SK-N-SH treated with all-trans-retinoic acid at 6 μM for 48 hours (cell line): Measurements from ENCODE around the gene RRBP1.

Experiments
- ATAC-seq: fragments of 200-7000 bp; cut with Tn5 transposase; 3 replicates; pipeline ENCODE4 v1.9.1; 2020; ENCODE audit warnings: mild to moderate bottlenecking, moderate library complexity
- ARNTL ChIP-seq: fragments of 450-650 bp; formaldehyde crosslinking; IDR thresholded peaks from 2 replicates; pipeline ENCODE4 v1.5.0; 2020; ENCODE audit warnings: low read depth, mild to moderate bottlenecking, moderate library complexity, borderline replicate concordance
- CREB5 ChIP-seq: fragments of 250-450 bp; sonication (Bioruptor Pico); IDR thresholded peaks from 2 replicates; pipeline ENCODE4 v1.5.1; 2020; ENCODE audit warnings: low read depth, mild to moderate bottlenecking, moderate library complexity
- CSDC2 ChIP-seq: fragments of 250-450 bp; sonication (Bioruptor Pico); IDR thresholded peaks from 2 replicates; pipeline ENCODE4 v1.5.0; 2020; ENCODE audit warnings: mild to moderate bottlenecking, moderate library complexity
- ISL1 ChIP-seq: fragments of 250-450 bp; sonication (Bioruptor Pico); IDR thresholded peaks from 2 replicates; pipeline ENCODE4 v2.1.2; 2022; ENCODE audit warnings: mild to moderate bottlenecking, moderate library complexity
- OSR1 ChIP-seq: fragments of 250-450 bp; sonication (Bioruptor Pico); IDR thresholded peaks from 2 replicates; pipeline ENCODE4 v1.8.0; 2022; ENCODE audit warnings: moderate library complexity, mild to moderate bottlenecking, inconsistent platforms
- PATZ1 ChIP-seq: fragments of 250-450 bp; sonication (Bioruptor Pico); IDR thresholded peaks from 2 replicates; pipeline ENCODE4 v1.8.0; 2020; ENCODE audit warnings: mild to moderate bottlenecking, moderate library complexity, borderline replicate concordance
- PPARA ChIP-seq: fragments of 250-450 bp; sonication (Bioruptor Pico); IDR thresholded peaks from 2 replicates; pipeline ENCODE4 v1.5.0; 2020; ENCODE audit warnings: mild to moderate bottlenecking, borderline replicate concordance
- RARB ChIP-seq: fragments of 250-450 bp; sonication (Bioruptor Pico); IDR thresholded peaks from 2 replicates; pipeline ENCODE4 v1.8.0; 2021; ENCODE audit warnings: mild to moderate bottlenecking, moderate library complexity
- TCF4 ChIP-seq: fragments of 250-450 bp; sonication (Bioruptor Pico); IDR thresholded peaks from 2 replicates; pipeline ENCODE4 v1.8.0; 2021; ENCODE audit warnings: mild to moderate bottlenecking, moderate library complexity, borderline replicate concordance
- TOX ChIP-seq: fragments of 250-450 bp; sonication (Bioruptor Pico); IDR thresholded peaks from 2 replicates; pipeline ENCODE4 v1.8.0; 2021; ENCODE audit warnings: mild to moderate bottlenecking, moderate library complexity, borderline replicate concordance
- ZC3H10 ChIP-seq: fragments of 250-450 bp; sonication (Bioruptor Pico); IDR thresholded peaks from 2 replicates; pipeline ENCODE4 v1.5.1; 2021; ENCODE audit warnings: mild to moderate bottlenecking, moderate library complexity
- ZFP3 ChIP-seq: fragments of 250-450 bp; sonication (Bioruptor Pico); IDR thresholded peaks from 2 replicates; pipeline ENCODE4 v1.5.0; 2020; ENCODE audit warnings: mild to moderate bottlenecking, moderate library complexity
- ZFP30 ChIP-seq: fragments of 450-650 bp; formaldehyde crosslinking; IDR thresholded peaks from 2 replicates; pipeline ENCODE4 v1.5.0; 2022; ENCODE audit warnings: mild to moderate bottlenecking, moderate library complexity
- ZNF565 ChIP-seq: fragments of 450-650 bp; formaldehyde crosslinking; conservative IDR thresholded peaks from 2 replicates; pipeline ENCODE4 v1.5.0; 2020; ENCODE audit warnings: low read depth, mild to moderate bottlenecking, moderate library complexity
- ZNF70 ChIP-seq: fragments of 450-650 bp; formaldehyde crosslinking; IDR thresholded peaks from 2 replicates; pipeline ENCODE4 v1.5.0; 2020; ENCODE audit warnings: mild to moderate bottlenecking, moderate library complexity
- ZNF8 ChIP-seq: fragments of 450-650 bp; formaldehyde crosslinking; IDR thresholded peaks from 2 replicates; pipeline ENCODE4 v1.5.0; 2020; ENCODE audit warnings: mild to moderate bottlenecking, moderate library complexity
- TF ChIP-seq, protein P1 (sequence below): fragments of 250-450 bp; sonication (Bioruptor Pico); IDR thresholded peaks from 2 replicates; pipeline ENCODE4 v1.5.0; 2020; ENCODE audit warnings: mild to moderate bottlenecking, moderate library complexity
- TF ChIP-seq, protein P2 (sequence below): fragments of 250-450 bp; sonication (Bioruptor Pico); IDR thresholded peaks from 2 replicates; pipeline ENCODE4 v1.5.1; 2021; ENCODE audit warnings: mild to moderate bottlenecking, moderate library complexity

Gene RRBP1

DNA sequence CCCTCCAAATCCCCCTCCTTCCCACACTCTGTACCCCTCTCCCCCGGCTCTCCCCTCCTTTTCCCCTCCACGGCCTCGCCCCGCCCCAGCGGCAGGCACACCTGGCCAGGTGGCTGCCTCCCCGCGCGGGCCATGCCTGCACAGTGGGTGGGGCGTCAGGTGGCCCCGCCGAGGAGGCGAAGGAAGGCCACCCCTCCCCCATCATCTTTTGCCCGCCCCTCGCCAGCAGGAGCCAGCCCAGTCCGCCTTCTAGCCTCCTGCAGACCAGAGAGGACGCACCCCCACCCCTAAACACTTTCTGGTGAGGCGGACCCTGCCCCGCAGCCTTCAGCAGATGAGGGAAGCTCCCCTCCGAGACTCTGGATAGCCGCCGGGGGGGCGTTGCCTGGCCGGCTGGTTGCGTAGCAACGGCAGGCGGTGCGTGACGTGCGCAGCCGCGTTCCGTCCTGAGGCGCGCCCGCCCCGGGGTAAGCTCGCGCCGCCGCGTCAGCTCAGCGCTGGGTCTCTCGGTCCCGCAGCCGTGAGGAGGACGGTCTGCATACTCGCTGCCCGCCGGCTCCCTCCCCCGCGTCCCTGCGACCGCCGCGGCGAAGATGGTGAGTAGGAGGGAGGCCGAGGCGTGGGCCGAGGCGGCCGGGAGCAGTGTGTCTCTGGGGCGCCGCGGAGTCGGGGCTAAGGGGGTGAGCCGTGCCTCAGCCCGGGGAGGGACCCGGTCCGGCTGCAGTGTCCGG is 112.3 kb downstream of the RRBP1 start, which contains the start of gene DSTN:
DSTN (plus strand) TSS at position 460 of the 731 bp plus-strand sequence; CDS start at position 594, 134 bp downstream.
- peak; percentile 83 for ATAC-seq
- TF ChIP-seq, protein P1, sequence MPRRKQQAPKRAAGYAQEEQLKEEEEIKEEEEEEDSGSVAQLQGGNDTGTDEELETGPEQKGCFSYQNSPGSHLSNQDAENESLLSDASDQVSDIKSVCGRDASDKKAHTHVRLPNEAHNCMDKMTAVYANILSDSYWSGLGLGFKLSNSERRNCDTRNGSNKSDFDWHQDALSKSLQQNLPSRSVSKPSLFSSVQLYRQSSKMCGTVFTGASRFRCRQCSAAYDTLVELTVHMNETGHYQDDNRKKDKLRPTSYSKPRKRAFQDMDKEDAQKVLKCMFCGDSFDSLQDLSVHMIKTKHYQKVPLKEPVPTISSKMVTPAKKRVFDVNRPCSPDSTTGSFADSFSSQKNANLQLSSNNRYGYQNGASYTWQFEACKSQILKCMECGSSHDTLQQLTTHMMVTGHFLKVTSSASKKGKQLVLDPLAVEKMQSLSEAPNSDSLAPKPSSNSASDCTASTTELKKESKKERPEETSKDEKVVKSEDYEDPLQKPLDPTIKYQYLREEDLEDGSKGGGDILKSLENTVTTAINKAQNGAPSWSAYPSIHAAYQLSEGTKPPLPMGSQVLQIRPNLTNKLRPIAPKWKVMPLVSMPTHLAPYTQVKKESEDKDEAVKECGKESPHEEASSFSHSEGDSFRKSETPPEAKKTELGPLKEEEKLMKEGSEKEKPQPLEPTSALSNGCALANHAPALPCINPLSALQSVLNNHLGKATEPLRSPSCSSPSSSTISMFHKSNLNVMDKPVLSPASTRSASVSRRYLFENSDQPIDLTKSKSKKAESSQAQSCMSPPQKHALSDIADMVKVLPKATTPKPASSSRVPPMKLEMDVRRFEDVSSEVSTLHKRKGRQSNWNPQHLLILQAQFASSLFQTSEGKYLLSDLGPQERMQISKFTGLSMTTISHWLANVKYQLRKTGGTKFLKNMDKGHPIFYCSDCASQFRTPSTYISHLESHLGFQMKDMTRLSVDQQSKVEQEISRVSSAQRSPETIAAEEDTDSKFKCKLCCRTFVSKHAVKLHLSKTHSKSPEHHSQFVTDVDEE: no peak
- TF ChIP-seq ZFP30 (CRISPR knock-in tag): no peak
- TF ChIP-seq ZFP3 (CRISPR knock-in tag): peak; percentile 55; the same call in 1 of the 2 replicates

GRCh38 chr20:17568972-17569521 is 113.0 kb downstream of the RRBP1 start:
- peak; percentile 81 for ATAC-seq

DNA sequence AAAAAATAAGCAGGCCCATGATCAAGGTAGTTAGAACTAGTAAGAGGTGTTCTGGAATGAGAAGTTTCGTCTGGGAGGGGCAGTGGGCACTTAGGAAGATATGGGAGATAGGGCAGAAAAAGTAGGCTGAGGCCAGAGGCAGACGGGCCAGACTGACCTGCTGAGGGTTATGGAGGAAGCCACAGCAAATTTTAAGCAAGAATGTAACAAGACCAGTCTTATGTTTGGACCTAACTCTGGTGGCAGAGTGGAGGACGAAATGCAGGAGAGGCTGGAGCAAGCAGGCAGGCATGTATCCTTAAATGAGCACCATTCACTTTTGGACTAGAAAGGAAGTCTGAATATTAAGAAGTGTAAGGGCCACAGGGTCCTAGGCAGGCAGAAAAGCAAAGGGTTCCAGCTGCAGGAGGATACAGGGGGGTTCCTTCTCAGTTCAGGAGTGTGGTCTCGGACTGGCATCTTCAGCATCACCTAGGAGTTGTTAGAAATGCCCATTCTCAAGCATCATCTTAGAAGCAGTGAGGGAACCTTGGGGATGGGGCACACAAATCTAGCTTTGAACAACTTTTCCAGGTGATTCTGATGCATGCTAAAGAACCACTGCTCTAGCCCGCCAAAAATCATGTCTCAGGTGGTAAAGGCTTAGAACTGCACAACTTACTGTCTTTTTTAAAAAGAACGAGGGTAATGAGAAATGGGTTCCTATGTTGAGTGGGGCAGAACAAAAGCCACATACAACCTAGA is 113.8 kb downstream of the RRBP1 start:
- ATAC-seq: no peak

More at GRCh38 chr20:17568972-17569521, 113.0 kb downstream of the RRBP1 start:
- TF ChIP-seq OSR1 (CRISPR knock-in tag): no peak
- TF ChIP-seq CSDC2 (CRISPR knock-in tag): peak; percentile 59; the same call in 1 of the 2 replicates
- no peak for TF ChIP-seq ZNF8 (CRISPR knock-in tag)
- TF ChIP-seq RARB (CRISPR knock-in tag): peak; percentile 73; the same call in 1 of the 2 replicates
- TF ChIP-seq PATZ1: peak; percentile 72; the same call in 1 of the 2 replicates
- peak; percentile 43; the same call in 1 of the 2 replicates for TF ChIP-seq TOX (CRISPR knock-in tag)
- no peak for TF ChIP-seq ZNF70
- no peak for TF ChIP-seq PPARA (CRISPR knock-in tag)
- TF ChIP-seq, protein P2, sequence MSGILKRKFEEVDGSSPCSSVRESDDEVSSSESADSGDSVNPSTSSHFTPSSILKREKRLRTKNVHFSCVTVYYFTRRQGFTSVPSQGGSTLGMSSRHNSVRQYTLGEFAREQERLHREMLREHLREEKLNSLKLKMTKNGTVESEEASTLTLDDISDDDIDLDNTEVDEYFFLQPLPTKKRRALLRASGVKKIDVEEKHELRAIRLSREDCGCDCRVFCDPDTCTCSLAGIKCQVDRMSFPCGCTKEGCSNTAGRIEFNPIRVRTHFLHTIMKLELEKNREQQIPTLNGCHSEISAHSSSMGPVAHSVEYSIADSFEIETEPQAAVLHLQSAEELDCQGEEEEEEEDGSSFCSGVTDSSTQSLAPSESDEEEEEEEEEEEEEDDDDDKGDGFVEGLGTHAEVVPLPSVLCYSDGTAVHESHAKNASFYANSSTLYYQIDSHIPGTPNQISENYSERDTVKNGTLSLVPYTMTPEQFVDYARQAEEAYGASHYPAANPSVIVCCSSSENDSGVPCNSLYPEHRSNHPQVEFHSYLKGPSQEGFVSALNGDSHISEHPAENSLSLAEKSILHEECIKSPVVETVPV (CRISPR knock-in tag): no peak
- TF ChIP-seq ZNF565: no peak
- TF ChIP-seq CREB5 (CRISPR knock-in tag): 0 out of 2 replicates have a peak, but pooled peaks have one; percentile 2
- peak; percentile 89 for TF ChIP-seq ZC3H10 (CRISPR knock-in tag)
- peak; percentile 51; the same call in 1 of the 2 replicates for TF ChIP-seq TCF4 (CRISPR knock-in tag)

More for the DNA sequence above, 113.8 kb downstream of the RRBP1 start:
- TF ChIP-seq ZNF565 (no peak), PATZ1 (no peak), ZC3H10 (CRISPR knock-in tag) (no peak), CREB5 (CRISPR knock-in tag) (no peak), ARNTL (no peak), ZFP30 (CRISPR knock-in tag) (no peak), ISL1 (CRISPR knock-in tag) (no peak)
